IPS DF 6.9 (cell line): Measurements from ENCODE around the gene IQCK.
A peak's percentile ranks its signal among the peaks of the same experiment; 100 is the strongest.

Source experiments
- DNase-seq: peaks from one replicate; pipeline ENCODE4 v3.0.0-alpha.2; 2013; ENCODE audit warnings: low read depth, low spot score
- H3K27ac ChIP-seq: one replicate; pipeline ENCODE4 v1.5.1; 2013; ENCODE audit warnings: low read length, control low read depth
- H3K27me3 ChIP-seq: 2 replicates; pipeline ENCODE4 v1.6.1; 2013; ENCODE audit warnings: mild to moderate bottlenecking, low read length; ENCODE audit not compliant: control insufficient read depth, insufficient read depth
- H3K36me3 ChIP-seq: 2 replicates; pipeline ENCODE4 v1.6.1; 2013; ENCODE audit warnings: low read length; ENCODE audit not compliant: control insufficient read depth, insufficient read depth
- H3K4me1 ChIP-seq: 2 replicates; pipeline ENCODE4 v1.6.1; 2013; ENCODE audit warnings: low read length; ENCODE audit not compliant: control insufficient read depth, insufficient read depth
- H3K4me3 ChIP-seq: 2 replicates; pipeline ENCODE4 v1.5.1; 2013; ENCODE audit warnings: mild to moderate bottlenecking, low read length
- H3K9me3 ChIP-seq: 2 replicates; pipeline ENCODE4 v1.6.1; 2013; ENCODE audit warnings: low read length, inconsistent platforms; ENCODE audit not compliant: control insufficient read depth, insufficient read depth
- WGBS: extraction: QIAGEN DNeasy Blood & Tissue Kit; methylation state at CpG from one replicate; pipeline ENCODE4 v1.1.7; 2013; ENCODE audit warnings: mixed read lengths, missing lambda C conversion rate; ENCODE audit not compliant: insufficient read length, insufficient coverage; 5-methylcytosine and 5-hydroxymethylcytosine counted together

Gene IQCK

GRCh38 chr16:19850131-19850817 is 132.2 kb downstream of the IQCK start:
- no peaks in the 10 kb centered on the region for H3K9me3 ChIP-seq
- H3K4me1 ChIP-seq = peaks cover 8% of the 10 kb centered on the region
- no peak overlapping the region for H3K27ac ChIP-seq
- peaks cover under 1% of the 10 kb centered on the region; the same call in 1 of the 2 replicates for H3K36me3 ChIP-seq
- WGBS = no CpG with 5 or more reads among the region's 11 CpGs
- H3K4me3 ChIP-seq = no peak overlapping the region
- DNase-seq = no peak
- H3K27me3 ChIP-seq = no peaks in the 10 kb centered on the region

- no CpG with 5 or more reads among the region's 7 CpGs for WGBS
- H3K4me3 ChIP-seq = no peak overlapping the region
- no peak for DNase-seq
- no peaks in the 10 kb centered on the region for H3K27me3 ChIP-seq
- no peaks in the 10 kb centered on the region for H3K9me3 ChIP-seq
- H3K27ac ChIP-seq = no peak overlapping the region
- H3K4me1 ChIP-seq = peaks cover 8% of the 10 kb centered on the region
- H3K36me3 ChIP-seq = peaks cover 3% of the 10 kb centered on the region; the same call in 1 of the 2 replicates
Measured at GRCh38 chr16:19851476-19851875, 133.4 kb downstream of the IQCK start.

GRCh38 chr16:19853132-19853741 is 135.2 kb downstream of the IQCK start:
- no CpG with 5 or more reads among the region's 8 CpGs for WGBS
- DNase-seq = no peak
- no peak overlapping the region for H3K27ac ChIP-seq
- H3K9me3 ChIP-seq = no peaks in the 10 kb centered on the region
- peaks cover 3% of the 10 kb centered on the region; the same call in 1 of the 2 replicates for H3K36me3 ChIP-seq
- H3K4me1 ChIP-seq = peaks cover 8% of the 10 kb centered on the region
- no peaks in the 10 kb centered on the region for H3K27me3 ChIP-seq
- no peak overlapping the region for H3K4me3 ChIP-seq

GRCh38 chr16:19853742-19854542 is 135.9 kb downstream of the IQCK start:
- Histone ChIP-seq H3K36me3 (peaks cover 5% of the 10 kb centered on the region; the same call in 1 of the 2 replicates), H3K4me1 (peaks cover 8% of the 10 kb centered on the region), H3K4me3 (no peak overlapping the region), H3K27ac (peak overlapping the region; percentile 26), H3K9me3 (no peaks in the 10 kb centered on the region), H3K27me3 (no peaks in the 10 kb centered on the region)
- no CpG with 5 or more reads among the region's 7 CpGs for WGBS
- no peak for DNase-seq

- Histone ChIP-seq H3K9me3 (no peaks in the 10 kb centered on the region), H3K27ac (peak overlapping the region; percentile 26), H3K36me3 (peaks cover 7% of the 10 kb centered on the region; the same call in 1 of the 2 replicates), H3K27me3 (no peaks in the 10 kb centered on the region), H3K4me3 (no peak overlapping the region), H3K4me1 (peaks cover 13% of the 10 kb centered on the region)
- WGBS = no CpG with 5 or more reads among the region's 6 CpGs
- no peak for DNase-seq
Measured at GRCh38 chr16:19854543-19854876, 136.4 kb downstream of the IQCK start.

- Histone ChIP-seq H3K9me3 (no peaks in the 10 kb centered on the region), H3K36me3 (peaks cover 7% of the 10 kb centered on the region; the same call in 1 of the 2 replicates), H3K27me3 (no peaks in the 10 kb centered on the region), H3K27ac (no peak overlapping the region), H3K4me3 (no peak overlapping the region), H3K4me1 (peaks cover 17% of the 10 kb centered on the region)
- DNase-seq = no peak
- WGBS = no CpG with 5 or more reads among the region's 10 CpGs
Measured at GRCh38 chr16:19856120-19856519, 138.0 kb downstream of the IQCK start.

- WGBS = no CpG with 5 or more reads among the region's 16 CpGs
- peaks cover 16% of the 10 kb centered on the region for H3K4me1 ChIP-seq
- no peak overlapping the region for H3K27ac ChIP-seq
- H3K9me3 ChIP-seq = no peaks in the 10 kb centered on the region
- H3K4me3 ChIP-seq = no peak overlapping the region
- H3K36me3 ChIP-seq = peaks cover 7% of the 10 kb centered on the region; the same call in 1 of the 2 replicates
- DNase-seq = no peak
- H3K27me3 ChIP-seq = no peaks in the 10 kb centered on the region
Measured at GRCh38 chr16:19857593-19858339, 139.7 kb downstream of the IQCK start.

- Histone ChIP-seq H3K9me3 (no peaks in the 10 kb centered on the region), H3K4me1 (peaks cover 15% of the 10 kb centered on the region), H3K36me3 (peaks cover 7% of the 10 kb centered on the region; the same call in 1 of the 2 replicates), H3K27ac (no peak overlapping the region), H3K4me3 (no peak overlapping the region), H3K27me3 (no peaks in the 10 kb centered on the region)
- no peak for DNase-seq
- no CpG with 5 or more reads among the region's 22 CpGs for WGBS
Measured at GRCh38 chr16:19858340-19859018, 140.4 kb downstream of the IQCK start.

- Histone ChIP-seq H3K27ac (no peak overlapping the region), H3K4me1 (peaks cover 15% of the 10 kb centered on the region), H3K9me3 (no peaks in the 10 kb centered on the region), H3K36me3 (peaks cover 7% of the 10 kb centered on the region; the same call in 1 of the 2 replicates), H3K4me3 (no peak overlapping the region), H3K27me3 (no peaks in the 10 kb centered on the region)
- no CpG with 5 or more reads among the region's 9 CpGs for WGBS
- DNase-seq = no peak
Measured at GRCh38 chr16:19859166-19859565, 141.1 kb downstream of the IQCK start.
